ENCODE results near the gene CD48.
"Not testable (repeated sequence)": the region's sequence is repeated elsewhere in the genome, so short reads cannot be mapped to it uniquely, and the experiment has no call there.

Gene CD48

GRCh38 chr1:160652924-160653619 lies 58.5 kb downstream of the CD48 start:
- H3K4me3 ChIP-seq (ENCODE audit: low read depth in 1 of 2, low read length in 2 of 2), result no peak overlapping the region
- H3K36me3 ChIP-seq (ENCODE audit: insufficient read depth, low read length), result no peaks in the 10 kb centered on the region
- H3K27ac ChIP-seq (ENCODE audit: low read length), result no peak overlapping the region
- no peak overlapping the region for H3K4me2 ChIP-seq (ENCODE audit: insufficient read depth, low read length)
- DNase-seq (no peak), ATAC-seq (ENCODE audit: insufficient read depth, low read depth) (no peak)
- H3K9me3 ChIP-seq (ENCODE audit: insufficient read depth, low read length, severe bottlenecking), result no peaks in the 10 kb centered on the region
- H3K9ac ChIP-seq (ENCODE audit: low read depth, low read length), result no peak overlapping the region
- H3K79me2 ChIP-seq (ENCODE audit: insufficient read depth, low read length), result no peaks in the 10 kb centered on the region
- no peaks in the 10 kb centered on the region for H4K20me1 ChIP-seq (ENCODE audit: insufficient read depth, low read length)
- no peaks in the 10 kb centered on the region for H3K27me3 ChIP-seq (ENCODE audit: insufficient read depth, low read length, poor library complexity)
- TF ChIP-seq EZH2 (IDR thresholded peaks at IDR 0.05; ENCODE audit: borderline replicate concordance, low read depth, low read length, severe bottlenecking) (no peak), CTCF (IDR thresholded peaks at IDR 0.05; ENCODE audit: borderline replicate concordance, extremely low read depth, low read length, poor library complexity, severe bottlenecking) (no peak)
- H3K4me1 ChIP-seq (ENCODE audit: insufficient read depth, low read length), result peaks cover 26% of the 10 kb centered on the region
- no peak overlapping the region for H2AFZ ChIP-seq (ENCODE audit: low read depth, low read length)

- Histone ChIP-seq H3K4me1 (ENCODE audit: insufficient read depth, low read length) (peaks cover 32% of the 10 kb centered on the region), H3K27ac (ENCODE audit: low read length) (peak overlapping the region; percentile 56; the same call in 1 of the 2 replicates)
- not testable (repeated sequence) for H3K9me3 ChIP-seq (ENCODE audit: insufficient read depth, low read length, severe bottlenecking); H3K9ac ChIP-seq (ENCODE audit: low read depth, low read length); H2AFZ ChIP-seq (ENCODE audit: low read depth, low read length); H3K36me3 ChIP-seq (ENCODE audit: insufficient read depth, low read length); H3K4me2 ChIP-seq (ENCODE audit: insufficient read depth, low read length); H4K20me1 ChIP-seq (ENCODE audit: insufficient read depth, low read length); H3K79me2 ChIP-seq (ENCODE audit: insufficient read depth, low read length); H3K27me3 ChIP-seq (ENCODE audit: insufficient read depth, low read length, poor library complexity); DNase-seq; H3K4me3 ChIP-seq (ENCODE audit: low read depth in 1 of 2, low read length in 2 of 2); ATAC-seq (ENCODE audit: insufficient read depth, low read depth)
Measured at GRCh38 chr1:160652065-160652641, 59.5 kb downstream of the CD48 start.

- Histone ChIP-seq H3K9me3 (ENCODE audit: insufficient read depth, low read length, severe bottlenecking) (no peaks in the 10 kb centered on the region), H3K4me3 (ENCODE audit: low read depth in 1 of 2, low read length in 2 of 2) (no peak overlapping the region), H3K4me1 (ENCODE audit: insufficient read depth, low read length) (peaks cover 38% of the 10 kb centered on the region), H3K36me3 (ENCODE audit: insufficient read depth, low read length) (no peaks in the 10 kb centered on the region), H2AFZ (ENCODE audit: low read depth, low read length) (peak overlapping the region; percentile 27; the same call in 1 of the 2 replicates), H3K27me3 (ENCODE audit: insufficient read depth, low read length, poor library complexity) (no peaks in the 10 kb centered on the region), H4K20me1 (ENCODE audit: insufficient read depth, low read length) (no peaks in the 10 kb centered on the region), H3K79me2 (ENCODE audit: insufficient read depth, low read length) (no peaks in the 10 kb centered on the region), H3K27ac (ENCODE audit: low read length) (peak overlapping the region; percentile 56), H3K9ac (ENCODE audit: low read depth, low read length) (no peak overlapping the region), H3K4me2 (ENCODE audit: insufficient read depth, low read length) (no peak overlapping the region)
- peak; percentile 41; the same call in 1 of the 3 replicates for ATAC-seq (ENCODE audit: insufficient read depth, low read depth)
- TF ChIP-seq CTCF (IDR thresholded peaks at IDR 0.05; ENCODE audit: borderline replicate concordance, extremely low read depth, low read length, poor library complexity, severe bottlenecking) (no peak), EZH2 (IDR thresholded peaks at IDR 0.05; ENCODE audit: borderline replicate concordance, low read depth, low read length, severe bottlenecking) (no peak)
- DNase-seq, result no peak
Measured at GRCh38 chr1:160651433-160652064, 60.1 kb downstream of the CD48 start.

- peak overlapping the region; percentile 75 for H3K27ac ChIP-seq (ENCODE audit: low read length)
- peak overlapping the region; percentile 74 for H2AFZ ChIP-seq (ENCODE audit: low read depth, low read length)
- no peaks in the 10 kb centered on the region for H3K9me3 ChIP-seq (ENCODE audit: insufficient read depth, low read length, severe bottlenecking)
- H3K4me1 ChIP-seq (ENCODE audit: insufficient read depth, low read length), result peaks cover 38% of the 10 kb centered on the region
- H3K9ac ChIP-seq (ENCODE audit: low read depth, low read length), result peak overlapping the region; percentile 42
- H4K20me1 ChIP-seq (ENCODE audit: insufficient read depth, low read length), result no peaks in the 10 kb centered on the region
- H3K27me3 ChIP-seq (ENCODE audit: insufficient read depth, low read length, poor library complexity), result no peaks in the 10 kb centered on the region
- H3K36me3 ChIP-seq (ENCODE audit: insufficient read depth, low read length), result no peaks in the 10 kb centered on the region
- peak; percentile 45 for ATAC-seq (ENCODE audit: insufficient read depth, low read depth)
- H3K79me2 ChIP-seq (ENCODE audit: insufficient read depth, low read length), result no peaks in the 10 kb centered on the region
- H3K4me3 ChIP-seq (ENCODE audit: low read depth in 1 of 2, low read length in 2 of 2), result peak overlapping the region; percentile 7 to 54; a peak in 3 of 4 replicates
- TF ChIP-seq CTCF (IDR thresholded peaks at IDR 0.05; ENCODE audit: borderline replicate concordance, extremely low read depth, low read length, poor library complexity, severe bottlenecking), result no peak
- TF ChIP-seq EZH2 (IDR thresholded peaks at IDR 0.05; ENCODE audit: borderline replicate concordance, low read depth, low read length, severe bottlenecking), result no peak
- peak overlapping the region; percentile 61 for H3K4me2 ChIP-seq (ENCODE audit: insufficient read depth, low read length)
- no peak for DNase-seq
Measured at GRCh38 chr1:160647329-160647720, 64.3 kb downstream of the CD48 start.

All from DND-41 (cell line).